Anterior cingulate cortex (tissue), 58 donors: ENCODE results near the gene NEDD4.
A peak's percentile ranks its signal among the peaks of the same experiment; 100 is the strongest.
"Not testable (repeated sequence)": the region's sequence is repeated elsewhere in the genome, so short reads cannot be mapped to it uniquely, and the experiment has no call there.

Experiments used
- DNase-seq, 58 donors: peaks; one replicate each; lab custom pipeline; 2025; lab: John Stamatoyannopoulos, UW

Gene NEDD4

DNA sequence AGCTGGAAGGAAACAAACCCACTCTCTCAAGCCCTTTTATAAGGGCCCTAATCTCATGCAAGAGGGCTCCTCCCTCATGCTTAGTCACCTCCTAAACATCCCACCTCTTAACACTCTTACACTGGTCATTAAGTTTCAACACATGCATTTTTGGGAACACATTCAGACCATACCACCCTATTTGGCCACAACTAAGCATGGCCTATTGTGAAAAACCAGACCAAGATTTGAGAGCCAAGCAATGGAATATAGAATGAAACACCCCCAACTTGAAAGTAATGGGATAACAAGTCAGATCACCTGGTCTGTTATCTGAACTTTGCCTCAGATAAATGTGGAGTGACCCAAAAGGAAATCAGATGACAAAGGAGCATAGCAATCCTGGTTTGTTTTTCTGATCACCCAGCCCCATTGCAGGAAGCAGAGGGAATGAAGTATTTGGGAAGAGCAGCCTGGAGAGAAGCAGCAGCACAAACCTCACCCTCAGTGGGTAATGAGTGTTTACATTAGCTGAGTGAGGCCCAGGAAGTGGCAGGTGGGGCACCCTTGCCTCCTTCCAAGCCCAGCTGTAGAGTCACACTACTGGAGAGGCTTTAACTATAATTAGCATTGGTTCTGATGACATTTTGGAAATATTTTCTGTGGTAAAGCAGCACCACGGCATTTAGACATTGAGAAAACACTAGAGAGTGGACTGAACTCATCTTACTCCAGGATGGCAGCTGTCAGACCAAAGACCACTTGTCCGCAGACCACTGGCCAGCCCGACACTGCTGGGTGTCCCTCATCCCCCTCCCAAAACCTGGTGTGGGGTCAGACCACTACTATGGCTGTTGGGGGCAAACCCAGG, 201.6 kb downstream of the NEDD4 start:
- no peak for DNase-seq

DNA sequence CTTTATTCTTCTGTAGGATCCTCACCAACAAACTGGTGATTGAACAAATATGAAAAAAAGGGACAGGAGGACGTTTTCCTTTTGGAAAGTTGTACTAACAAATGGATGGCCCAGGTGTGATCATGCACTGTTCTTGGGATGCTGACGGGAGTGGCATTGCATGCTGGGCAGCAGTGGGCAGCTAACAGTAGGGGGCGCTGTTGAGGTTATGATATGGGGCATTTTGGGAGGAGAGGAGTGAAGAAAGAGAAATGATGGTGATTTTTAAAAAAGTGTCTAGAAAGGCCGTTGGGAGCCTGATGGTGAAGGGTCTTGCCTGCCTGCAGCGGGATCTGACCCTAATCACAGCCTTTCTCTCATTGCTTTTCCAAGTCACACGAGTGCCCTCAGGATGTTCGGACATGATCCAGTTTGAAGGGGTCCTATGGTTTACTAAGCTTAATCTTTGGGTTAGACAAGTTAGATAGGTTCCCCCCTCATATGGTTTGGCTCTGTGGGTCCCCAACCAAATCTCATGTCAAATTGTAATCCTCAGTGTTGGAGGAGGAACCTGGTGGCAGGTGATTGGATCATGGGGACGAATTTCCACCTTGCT, 204.2 kb downstream of the NEDD4 start:
- peak in 1 of 58 donors; percentile 2 for DNase-seq

DNA sequence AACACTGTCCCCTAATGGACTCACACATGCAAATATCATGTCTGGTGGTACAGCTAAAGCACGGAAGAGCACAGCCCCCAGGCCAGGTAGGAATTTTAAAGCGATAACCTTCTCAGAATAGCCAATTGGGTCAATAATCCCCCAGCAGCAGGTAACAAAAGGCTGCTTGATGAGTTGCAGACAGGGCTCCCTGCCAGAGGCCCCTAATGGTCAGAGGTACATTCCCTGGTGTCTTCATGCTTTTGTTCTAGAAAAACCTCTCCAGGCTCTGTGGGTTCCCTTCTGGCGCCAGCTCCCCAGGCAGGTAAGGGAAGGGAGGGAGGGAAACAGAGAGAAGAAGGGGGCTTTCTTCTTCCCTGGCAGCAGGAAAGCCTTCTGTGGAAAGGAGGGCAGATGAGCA, 207.1 kb downstream of the NEDD4 start:
- no peak for DNase-seq

DNA sequence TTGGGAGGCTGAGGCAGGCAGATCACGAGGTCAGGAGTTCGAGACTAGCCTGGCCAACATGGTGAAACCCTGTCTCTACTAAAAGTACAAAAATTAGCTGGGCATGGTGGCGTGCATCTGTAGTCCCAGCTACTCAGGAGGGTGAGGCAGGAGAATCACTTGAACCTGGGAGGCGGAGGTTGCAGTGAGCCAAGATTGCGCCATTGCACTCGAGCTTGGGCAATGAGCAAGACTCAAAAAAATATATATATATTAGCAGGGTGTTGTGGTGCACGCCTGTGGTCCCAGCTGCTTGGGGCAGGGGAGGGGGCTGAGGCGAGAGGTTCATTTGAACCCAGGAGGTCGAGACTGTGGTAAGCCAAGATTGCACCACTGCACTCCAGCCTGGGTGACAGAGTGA, 207.8 kb downstream of the NEDD4 start:
- not testable (repeated sequence) for DNase-seq

DNA sequence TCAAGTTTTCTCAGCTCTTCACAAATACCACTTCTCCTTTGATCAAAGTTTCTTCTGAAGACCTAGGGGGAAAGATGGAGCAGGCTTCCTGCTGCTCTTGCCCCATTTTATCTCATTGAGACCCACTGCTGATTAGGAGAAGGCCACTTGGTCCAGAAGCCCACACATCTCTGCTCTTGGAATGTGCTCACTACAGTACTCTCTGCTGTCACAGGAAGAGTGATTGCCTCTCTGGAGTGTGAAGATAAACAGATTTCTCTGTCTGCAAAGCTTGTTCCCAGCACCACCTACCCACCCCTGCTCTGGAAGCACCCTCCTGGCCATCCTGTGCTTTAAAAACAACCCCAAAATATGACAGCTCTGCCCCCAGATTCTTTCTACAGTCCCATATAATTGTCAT, 209.1 kb downstream of the NEDD4 start:
- no peak for DNase-seq

DNA sequence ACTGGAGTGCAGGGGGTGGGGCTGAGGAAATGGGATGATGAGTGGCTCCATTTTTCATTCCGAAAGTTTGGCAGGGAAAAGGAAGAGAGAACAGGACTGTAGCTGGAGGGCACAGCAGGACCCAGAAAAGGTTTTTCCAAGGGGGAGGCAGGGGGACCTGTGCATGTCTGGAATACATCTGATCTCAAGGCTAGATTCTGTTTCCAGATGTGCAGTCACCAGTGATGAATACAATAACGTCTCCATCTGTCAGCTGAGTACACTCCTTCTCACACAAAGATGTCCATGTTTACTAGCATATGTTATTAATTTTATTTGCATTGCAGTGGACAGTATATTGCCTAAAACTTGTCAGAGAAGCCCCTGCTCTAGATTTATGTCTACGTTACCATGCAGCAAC, 210.5 kb downstream of the NEDD4 start:
- DNase-seq: no peak

DNA sequence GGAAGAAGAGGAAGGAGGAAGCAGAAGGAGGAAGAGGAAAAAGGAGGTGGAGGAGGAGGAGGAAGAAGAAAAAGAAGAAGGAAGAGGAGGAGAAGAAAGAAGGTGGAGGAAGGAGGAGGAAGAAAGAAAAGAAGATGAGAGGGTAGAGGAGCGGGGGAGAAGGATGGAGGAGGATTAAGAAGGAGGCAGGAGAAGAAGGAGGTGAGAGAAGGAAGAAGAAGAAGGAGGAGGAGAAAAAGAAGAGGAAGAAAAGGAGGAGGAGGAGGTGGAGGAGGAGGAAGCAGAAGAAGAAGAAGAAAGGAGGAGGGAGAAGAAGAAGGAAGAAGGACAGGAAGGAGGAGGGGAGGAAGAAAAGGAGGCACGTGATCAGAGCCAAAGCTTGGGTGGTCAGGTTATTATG, 213.1 kb downstream of the NEDD4 start:
- DNase-seq: no peak

DNA sequence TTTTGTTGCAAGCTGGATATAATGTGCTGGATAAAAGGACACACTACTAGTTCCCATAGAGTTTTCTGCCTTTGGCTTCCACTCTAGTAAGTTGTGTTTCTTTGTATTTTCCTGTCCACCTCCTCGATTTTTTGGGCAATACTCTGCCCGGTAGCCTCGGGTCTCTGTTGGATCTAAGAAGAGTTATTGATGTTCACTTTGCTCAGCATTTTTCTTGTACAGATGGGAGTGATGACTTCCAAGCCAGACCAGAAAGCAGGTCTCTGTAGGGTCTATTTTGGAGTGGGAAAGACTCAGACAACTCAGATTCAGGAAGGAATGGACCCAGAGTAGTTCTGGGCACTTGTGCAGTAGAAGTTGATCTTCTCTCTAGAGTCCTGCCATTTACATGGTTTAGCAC, 214.5 kb downstream of the NEDD4 start:
- no peak for DNase-seq
